Stimulated activated CD4-positive, alpha-beta T cell treated with anti-CD3 and anti-CD28 coated beads, Interleukin-12 subunit alpha, Interleukin-12 subunit beta, amount 100 ng/mL, for 48 hours (primary cell): Measurements from ENCODE around the gene PRKAG2.
"Not testable (repeated sequence)": the region's sequence is repeated elsewhere in the genome, so short reads cannot be mapped to it uniquely, and the experiment has no call there.

Source experiments
- DNase-seq, 3 donors: peaks; one replicate each; pipeline ENCODE4 v3.0.0-alpha.2; 2020; ENCODE audit warnings: low read depth in 2 of 3, low spot score in 1 of 3

The PRKAG2 gene

DNA sequence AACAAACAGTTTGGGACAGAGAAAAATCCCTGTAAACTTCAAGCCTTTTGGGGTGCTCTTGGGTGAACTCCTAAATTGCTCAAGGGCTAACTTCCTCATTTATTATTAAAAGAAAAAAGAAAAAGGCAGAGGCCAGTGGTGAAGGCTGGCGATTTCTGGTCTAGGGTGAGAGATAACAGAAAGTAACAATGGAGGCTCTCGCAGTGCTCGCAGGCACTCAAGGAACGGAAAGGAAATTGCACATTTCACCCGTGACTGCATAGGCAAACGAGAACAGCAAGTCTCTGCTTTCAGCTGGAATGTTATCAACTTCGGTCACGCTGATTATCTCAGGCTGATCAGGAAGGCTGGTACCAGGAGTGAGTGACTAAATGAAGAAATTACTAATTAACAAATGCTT lies 70.7 kb downstream of the PRKAG2 start:
- DNase-seq: no peak

DNA sequence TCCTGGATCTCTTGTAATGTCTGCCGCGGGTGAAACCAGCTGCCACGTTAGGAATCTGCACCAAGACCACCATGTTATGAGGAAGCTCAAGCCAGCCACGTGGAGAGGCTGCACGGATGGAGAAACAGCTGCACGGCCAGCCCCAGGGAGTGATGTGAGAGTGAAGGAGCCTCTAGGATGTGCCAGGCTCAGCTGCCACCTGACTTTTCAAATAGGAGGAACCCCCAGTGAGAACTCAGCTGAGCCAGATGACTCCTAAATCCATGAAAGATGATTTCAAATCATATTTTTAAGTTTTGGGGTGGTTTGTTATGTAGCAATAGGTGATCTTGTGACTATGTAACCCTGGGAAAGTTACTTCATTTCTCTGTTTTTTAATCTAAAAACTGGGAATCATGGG lies 71.7 kb downstream of the PRKAG2 start:
- no peak for DNase-seq

DNA sequence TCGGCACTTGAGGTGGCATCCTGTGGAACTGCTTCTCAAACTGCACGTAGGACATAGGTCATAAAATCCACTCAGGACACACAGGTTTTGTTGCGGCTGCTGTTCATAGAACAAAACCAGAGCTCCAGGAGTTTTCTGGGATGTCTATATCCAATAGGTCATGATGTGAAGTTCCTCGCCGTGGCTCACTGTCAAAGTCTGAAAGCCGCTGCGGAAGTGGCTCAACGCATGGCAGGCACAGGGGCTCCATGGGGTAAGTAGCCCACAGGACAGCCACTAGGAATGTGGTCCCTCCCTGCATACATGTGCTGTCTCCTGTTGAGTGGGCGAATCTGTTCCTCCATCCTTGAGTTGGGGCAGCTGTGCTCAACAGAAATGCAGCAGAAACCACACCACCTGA lies 72.2 kb downstream of the PRKAG2 start:
- DNase-seq: no peak

DNA sequence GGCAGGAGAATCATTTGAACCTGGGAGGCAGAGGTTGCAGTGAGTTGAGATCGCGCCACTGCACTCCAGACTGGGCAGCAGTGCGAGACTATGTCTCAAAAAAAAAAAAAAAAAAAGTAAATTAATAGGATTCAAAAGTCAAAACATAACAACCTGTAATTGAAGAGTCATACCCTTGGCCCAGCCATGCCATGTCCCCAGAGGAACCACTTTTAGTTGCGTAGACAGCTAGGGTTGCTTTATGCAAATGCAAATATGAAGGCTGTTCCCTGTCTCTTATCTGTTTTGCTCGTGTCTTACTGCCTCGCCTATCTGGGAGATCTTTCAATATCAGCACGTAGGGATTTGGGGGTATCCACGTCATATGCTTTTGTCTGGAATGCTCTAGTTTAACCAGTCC lies 73.1 kb downstream of the PRKAG2 start:
- DNase-seq: no peak

DNA sequence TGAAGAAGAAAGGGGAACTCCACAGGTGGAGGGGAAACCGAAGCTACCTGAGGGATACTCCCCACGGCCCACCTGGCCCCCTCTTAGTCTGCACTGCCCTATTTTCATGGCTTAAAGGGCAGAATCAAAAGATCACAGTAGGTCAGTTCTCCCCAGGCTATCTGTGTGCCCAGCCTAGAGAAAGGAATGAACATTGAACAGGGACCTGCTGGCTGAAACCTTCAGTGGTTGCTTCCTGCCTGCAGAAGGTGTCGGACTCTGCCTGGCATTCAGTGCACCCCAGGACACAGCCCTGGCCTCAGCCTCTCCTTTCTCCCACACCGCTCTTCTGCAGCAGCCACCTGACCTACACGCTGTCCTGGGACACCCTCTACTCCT lies 74.5 kb downstream of the PRKAG2 start:
- DNase-seq: no peak

DNA sequence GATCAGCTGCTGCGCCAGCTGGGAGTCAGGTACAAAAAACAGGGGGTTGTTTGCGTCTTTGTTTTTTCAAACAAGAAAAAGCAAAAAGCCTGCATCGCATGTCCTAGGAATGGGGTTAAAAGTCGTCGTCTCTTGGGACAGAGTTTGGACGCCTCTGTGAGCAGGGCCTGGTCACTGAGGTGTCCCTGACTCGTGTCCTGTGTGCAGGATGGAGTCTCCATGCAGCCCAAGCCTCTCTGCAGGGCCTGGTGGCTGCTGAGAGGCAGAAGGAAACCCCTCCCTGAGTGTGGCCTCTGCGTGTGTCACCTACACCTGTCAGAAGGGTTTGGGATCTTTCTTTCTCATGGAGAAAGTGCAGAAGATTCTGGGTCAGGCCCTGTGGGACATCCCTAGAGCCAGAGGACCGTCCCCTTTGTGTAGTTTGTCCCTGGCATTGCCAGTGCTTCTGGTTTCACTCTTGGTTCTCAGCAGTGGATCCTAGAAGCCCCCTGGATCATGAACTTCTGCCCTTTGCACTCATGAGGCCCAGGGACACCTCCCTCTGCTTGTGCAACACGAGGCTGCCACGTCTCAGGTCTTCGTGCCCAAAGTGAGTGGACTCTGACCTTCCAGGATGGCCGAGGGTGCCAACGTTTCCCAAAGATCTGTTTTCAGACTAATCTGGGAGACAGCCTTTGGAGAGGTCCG lies 75.0 kb downstream of the PRKAG2 start:
- DNase-seq: no peak

DNA sequence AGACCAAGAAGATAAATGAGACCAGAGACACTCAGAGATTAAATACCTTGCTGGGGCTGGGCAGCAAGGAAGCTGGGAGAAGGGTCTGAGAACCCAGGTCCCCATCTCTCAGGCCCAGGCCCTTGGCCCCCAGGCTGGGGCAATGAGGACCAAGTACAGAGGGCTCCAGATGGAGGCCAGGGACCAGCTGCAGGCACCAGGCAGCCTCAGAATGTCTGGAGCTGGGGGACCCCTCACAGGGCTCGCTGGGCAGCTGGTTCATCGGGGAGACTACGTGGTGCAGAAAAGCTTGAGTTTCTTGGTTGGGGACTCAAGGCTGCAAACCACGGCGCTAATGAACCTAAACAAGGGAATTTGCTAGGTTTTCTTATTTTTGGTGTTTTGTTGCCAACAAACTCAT lies 75.6 kb downstream of the PRKAG2 start:
- DNase-seq: no peak

DNA sequence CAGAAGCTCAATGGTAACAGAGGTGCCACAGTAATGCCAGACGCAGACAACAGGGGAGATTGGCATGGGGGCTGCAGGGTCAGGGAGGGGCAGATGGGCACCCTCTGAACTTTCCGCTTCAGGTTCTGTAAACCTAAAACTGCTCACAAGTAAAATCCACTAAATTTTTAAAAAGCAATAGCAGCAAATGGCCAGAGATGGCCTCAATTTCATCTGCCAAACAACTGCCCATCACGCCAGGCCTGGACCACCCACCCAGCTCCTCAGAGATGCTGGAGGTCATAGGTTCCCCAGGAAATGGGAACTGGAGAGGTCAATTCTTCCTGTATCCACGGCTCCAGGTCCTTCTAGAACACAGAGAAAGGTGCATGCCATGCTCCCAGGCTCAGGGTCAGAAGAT lies 76.1 kb downstream of the PRKAG2 start:
- DNase-seq: no peak

DNA sequence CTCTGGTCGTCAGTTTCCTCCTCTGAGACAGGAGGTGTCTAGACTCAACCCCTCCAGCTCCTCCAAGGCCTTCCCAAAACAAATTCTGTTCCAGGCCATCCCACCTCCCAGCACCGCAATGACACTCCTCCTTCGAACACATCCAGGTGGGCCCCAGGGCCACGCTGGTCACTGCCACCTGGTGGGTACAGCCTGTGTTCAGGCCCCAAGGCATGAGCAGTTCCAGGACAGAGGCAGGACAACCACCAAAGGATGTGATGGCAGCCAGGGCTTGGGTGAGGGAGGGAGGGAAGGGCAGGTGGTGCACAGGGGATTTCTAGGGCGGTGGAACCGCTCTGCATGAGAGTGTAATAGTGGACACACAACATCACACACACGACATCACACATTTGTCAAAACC lies 76.5 kb downstream of the PRKAG2 start:
- no peak for DNase-seq

DNA sequence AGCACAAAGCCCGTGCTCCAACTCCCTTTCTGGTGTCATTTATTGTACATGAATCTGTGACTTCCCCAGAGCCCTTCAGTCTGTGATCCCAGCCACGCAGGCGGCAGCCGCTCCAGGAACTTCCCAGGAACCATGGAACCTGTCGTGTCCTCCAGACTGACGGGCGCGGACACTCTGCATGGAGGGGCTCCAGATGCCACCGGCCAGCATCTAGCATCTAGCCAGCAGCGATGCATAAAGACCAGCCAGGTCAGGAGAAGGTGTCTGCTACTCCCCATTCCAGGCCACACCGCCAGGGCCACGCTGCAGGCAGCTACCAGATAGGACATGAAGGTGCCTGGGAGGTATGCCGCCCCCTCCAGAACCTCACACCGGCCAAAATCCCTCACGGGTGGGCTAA lies 77.4 kb downstream of the PRKAG2 start:
- no peak for DNase-seq

DNA sequence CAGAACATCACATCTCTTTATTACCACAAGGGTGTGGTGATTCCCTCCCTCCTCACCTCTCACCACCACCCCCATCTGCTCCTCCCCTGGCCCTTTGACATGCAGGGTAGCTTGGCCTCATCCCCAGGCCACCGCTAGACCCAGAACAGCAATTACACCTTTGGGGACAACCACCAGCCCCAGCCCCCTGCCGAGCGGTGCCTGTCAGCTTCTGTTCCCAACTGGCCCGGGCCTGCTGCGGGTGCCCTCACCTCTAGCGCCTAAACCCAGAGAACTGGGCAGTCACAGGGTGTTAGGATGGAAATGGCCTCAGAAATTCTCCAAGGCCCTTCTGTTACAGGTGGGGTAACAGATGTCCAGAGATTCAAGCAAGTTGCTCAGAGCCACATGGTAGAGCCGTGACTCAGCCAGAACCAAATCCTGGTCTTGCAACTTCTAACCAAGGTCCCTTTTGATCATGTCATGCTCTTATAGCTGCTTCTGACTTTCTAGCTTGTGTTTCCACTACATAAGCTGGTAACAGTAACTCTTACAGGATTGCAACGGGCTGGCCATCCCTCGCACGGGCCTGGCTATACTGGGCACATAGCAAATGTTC lies 78.0 kb downstream of the PRKAG2 start:
- DNase-seq: no peak

DNA sequence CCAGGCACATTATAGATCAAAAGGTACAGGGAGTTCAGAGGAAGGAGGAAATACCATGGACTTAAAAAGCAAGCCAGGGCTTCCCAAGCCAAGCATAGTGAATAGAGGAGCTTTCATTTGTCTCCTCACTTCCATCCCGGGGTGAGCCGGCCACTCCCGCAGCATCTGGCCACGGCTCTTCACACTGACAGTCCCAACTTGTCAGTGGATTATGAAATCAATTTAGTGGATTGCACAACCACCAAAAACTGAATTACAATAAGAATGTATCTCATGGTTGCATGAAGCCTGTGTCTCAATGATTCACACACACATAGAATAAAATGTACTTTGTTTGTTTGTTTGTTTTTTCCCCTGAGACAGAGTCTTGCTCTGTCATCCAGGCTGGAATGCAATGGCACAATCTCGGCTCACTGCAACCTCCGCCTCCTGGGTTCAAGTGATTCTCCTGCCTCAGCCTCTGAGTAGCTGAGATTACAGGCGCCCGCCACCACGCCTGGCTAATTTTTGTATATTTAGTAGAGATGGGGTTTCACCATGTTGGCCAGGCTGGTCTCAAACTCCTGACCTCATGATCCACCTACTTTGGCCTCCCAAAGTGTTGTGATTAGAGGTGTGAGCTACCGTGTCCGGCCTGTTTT lies 79.1 kb downstream of the PRKAG2 start:
- DNase-seq: not testable (repeated sequence)

DNA sequence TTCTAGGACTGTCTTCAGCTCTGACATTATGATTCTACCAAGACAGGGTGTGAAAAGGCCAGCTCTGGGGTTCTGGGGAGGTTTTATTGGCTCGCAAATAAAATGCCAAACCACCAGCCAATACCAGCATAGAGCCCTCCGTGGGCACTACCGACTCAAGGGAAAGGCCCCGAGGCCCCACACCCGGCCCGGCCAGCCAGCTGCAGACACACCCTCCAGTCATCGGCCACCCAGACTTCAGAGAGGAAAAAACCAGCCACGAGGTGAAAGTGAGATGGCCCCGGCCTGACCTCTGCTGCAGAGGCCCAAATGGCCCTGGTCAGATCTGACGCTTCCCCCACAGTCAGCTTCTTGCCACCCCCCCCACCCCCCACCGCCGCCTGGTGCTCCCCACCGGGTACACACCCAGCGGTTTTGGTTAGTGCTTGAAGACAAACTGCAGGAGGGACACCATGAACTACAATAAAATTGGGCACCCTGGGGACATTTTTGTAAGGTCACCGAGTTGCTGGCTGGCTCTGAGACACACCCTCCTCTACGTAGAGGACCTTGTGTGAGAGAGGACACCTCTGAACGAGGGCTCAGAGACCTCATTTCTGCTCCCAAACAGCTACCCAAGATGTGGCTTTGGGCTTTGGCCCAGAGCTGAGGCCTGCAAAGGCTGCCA lies 79.9 kb downstream of the PRKAG2 start:
- no peak for DNase-seq

DNA sequence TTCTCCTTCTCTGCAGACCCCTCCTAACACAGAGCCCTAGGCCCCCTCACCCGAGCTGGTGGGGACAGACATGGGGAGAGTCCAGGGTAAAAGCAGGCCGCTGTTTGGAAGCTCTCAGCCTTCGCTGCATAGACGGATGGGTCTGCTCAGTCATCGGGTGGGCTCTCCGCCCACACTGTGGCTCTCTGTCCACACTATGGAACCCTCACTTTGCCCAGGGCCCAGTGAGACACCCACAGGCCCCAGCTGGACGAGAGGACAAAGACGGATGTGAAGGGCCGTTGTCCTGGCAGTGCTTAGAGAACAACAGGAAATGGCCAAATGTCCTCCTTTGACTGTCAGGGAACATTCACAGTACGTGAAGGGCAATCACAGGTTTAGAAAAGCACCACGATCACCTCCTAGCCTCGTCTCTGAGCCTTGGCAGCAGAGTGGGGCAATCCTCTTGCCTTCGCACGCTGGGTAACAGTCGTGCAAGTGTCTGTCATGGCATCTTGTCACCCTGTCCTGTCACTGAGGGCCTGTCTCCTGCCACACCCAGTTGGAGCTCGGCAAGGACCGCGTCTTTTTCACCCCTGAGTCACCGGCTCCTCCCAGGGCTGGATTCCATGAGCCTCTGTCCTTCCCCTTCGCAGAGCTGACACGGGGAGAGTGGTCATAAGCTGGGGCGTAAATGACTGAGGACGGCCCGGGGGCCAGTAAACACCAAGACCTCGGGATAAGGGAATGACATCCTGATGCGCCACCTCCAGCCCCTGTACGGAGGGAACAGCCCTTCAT lies 80.6 kb downstream of the PRKAG2 start:
- peak in 1 of 3 donors; percentile 13 for DNase-seq

DNA sequence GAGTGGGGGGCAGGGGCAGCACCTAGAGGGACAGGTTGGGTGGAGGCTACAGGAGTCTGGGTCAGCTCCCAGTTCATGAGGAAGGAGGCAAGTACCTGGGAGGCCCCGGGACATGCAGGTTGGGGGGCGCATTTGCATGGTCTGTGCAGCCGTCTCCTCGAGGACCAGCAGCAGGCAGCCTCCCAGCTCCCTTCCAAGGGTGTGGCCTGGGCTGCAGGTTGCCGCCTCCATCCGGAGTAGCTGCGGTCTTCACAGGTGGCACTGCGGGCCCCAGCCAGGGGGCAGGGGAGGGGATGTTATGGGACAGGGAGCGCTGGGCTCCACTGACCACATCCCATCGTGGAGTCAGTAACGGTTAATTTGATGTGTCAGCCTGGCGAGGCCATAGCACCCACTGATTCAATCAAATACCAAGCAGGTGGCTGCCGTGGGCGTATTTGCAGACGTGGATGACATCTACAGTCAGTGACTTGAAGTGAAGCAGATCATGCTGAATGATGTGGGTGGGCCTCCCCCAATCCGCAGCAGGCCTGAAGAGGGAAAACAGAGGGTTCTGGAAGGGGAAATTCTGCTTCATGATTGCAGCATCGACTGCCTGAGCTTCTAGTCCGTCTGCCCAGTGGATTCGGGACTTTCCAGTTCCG lies 81.6 kb downstream of the PRKAG2 start:
- DNase-seq: peak; percentile 77 to 80 (median 80)

DNA sequence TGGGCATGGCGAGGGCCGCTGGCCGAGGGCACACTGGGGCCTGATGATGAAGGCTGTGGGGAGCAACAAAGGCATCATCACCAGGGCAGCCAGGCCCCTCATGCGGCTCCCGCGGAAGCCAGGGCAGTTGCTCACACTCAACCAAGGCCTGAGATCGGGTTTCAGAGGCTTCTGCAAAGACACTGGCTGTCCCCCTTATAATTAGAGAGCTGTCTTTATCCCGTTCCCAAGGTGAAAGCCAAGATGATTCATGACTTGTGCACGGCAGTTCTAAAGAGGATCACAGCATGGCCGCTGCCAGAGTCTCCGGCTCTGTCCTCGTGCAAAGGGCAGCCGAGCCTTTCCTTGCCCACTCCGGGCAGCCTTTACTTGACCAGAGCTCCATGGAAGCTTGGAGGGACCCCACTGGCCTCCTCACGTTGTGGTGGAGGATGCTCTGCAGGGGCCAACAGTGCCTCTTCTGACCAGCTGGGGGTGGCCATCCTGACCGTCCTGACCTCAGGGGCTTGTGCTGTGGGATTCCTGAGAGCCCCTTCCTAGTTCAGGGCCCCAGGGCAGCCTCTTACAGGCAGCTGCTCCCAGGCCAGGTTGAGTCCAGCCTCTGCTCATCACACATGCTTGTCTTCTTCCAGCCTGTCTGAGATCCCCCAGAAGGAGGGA lies 82.3 kb downstream of the PRKAG2 start:
- no peak for DNase-seq

DNA sequence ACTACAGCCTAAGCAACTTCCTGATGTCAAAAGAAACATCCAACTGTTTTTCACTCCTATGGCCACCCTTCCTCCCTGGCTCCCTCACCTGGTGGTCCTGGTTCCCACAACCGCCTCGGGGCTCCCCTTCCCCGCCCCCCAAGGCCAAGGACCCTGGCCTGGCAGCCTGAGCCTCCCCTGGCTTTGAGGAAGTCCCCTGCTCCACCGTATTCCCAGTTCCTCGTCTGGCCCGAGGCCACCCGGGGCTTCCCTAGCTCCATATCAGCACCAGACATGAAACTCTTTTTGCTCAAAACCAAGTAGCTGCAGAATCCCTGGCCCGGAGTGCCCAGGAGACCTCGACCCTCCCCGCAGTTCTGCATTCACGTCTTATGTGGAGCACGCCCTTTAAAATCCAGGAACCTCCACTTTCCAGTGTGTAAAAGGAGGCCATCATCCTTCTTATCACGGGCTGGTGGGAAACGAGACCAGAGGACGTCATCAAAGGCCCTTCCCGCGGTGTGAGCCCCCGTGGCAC lies 82.9 kb downstream of the PRKAG2 start:
- no peak for DNase-seq

DNA sequence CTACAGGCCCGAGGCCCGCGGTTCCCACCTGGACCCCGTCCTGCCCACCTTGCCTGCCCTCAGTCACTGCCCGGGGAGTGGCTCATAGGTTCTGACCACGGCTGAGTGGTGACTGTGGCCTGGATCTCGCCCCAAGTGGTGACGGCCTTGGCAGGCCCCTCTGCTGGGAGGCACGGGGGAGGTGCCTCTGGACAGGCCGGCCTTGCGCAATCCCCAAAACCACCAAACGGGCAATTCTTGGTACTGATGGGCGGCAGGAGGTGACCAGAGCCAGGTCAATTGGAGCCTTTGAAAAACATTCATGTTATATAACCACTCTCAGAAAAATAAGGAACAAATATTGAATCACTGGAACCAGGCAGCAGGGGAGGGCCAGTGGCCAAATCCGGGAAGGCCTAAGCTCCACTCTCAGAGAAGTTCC lies 83.4 kb downstream of the PRKAG2 start:
- no peak for DNase-seq

DNA sequence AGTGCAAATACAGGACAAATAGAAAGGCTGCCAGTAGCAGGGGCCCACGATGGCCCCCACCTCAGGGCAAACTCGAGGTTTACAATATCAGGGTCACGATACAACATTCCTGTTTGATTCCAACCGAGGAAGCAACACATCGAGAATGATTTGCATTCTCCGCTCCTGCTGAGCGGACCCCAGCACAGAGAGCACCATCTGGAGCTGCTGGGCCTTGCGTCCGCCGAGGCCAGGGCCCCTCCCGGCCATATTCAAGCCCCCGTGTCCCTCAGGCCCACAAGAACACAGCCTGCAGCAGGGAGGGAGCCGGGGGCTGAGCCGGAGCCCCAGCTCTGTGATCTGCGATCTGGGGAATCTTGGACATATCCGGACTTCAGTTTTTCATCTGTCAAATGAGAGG lies 84.3 kb downstream of the PRKAG2 start:
- no peak for DNase-seq

DNA sequence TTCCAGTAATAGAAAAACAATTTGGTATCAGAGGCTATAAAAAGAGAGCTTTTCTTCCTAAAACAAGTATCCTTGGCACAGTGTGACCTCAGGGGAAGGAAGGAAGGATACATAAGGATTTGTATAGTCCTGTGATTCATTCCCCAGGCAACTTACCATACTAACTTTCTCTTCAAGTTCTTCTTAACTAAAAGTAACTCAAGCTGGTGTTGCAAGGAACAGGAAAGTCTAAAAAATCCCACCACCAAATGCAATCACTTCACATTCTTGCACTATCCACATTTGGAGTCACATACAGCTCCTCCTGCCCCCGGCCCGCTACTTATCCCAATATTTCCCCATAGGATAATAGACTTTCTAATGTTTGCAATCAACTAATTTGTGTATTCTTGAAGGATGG lies 84.8 kb downstream of the PRKAG2 start:
- DNase-seq: no peak
